Body of pancreas (tissue), 4 donors: ENCODE results near the gene SYNGR2.

Source experiments
- CTCF ChIP-seq, 7 experiments: fragments of 450-650 bp in 4 of 7; fragments of 200-600 bp in 3 of 7; sonication (generic) in 3 of 7; IDR thresholded peaks; one replicate each; pipeline ENCODE4 v1.5.1; 2016 to 2019; ENCODE audit warnings: antibody characterized with exemption in 7 of 7
- POLR2A ChIP-seq, 3 donors: fragments of 450-650 bp; IDR thresholded peaks; one replicate each; pipeline ENCODE4 v1.6.1; 2016; ENCODE audit warnings: antibody characterized with exemption in 3 of 3, mild to moderate bottlenecking in 2 of 3

- no peak for TF ChIP-seq CTCF (IDR thresholded peaks at IDR 0.05)
- no peak for TF ChIP-seq POLR2A (IDR thresholded peaks at IDR 0.05)
Measured at GRCh38 chr17:78184351-78184750, 16.0 kb downstream of the SYNGR2 start.
